WTC11 (cell line): ENCODE results near the gene RUFY3. TPM values are rescaled to one million over a fixed set of nuclear protein-coding genes. Genes with fewer than 3 reads are reported as not detected.

ENCODE experiments used
- ATAC-seq: fragments of 200-7000 bp; cut with Tn5 transposase; 2 replicates; pipeline ENCODE4 v1.10.0; 2021; ENCODE audit warnings: mild to moderate bottlenecking, moderate library complexity
- CTCF ChIA-PET: fragments of 300-600 bp; sonication (Branson Sonifier 250); formaldehyde crosslinking; loops from one replicate; lab custom pipeline; 2021; ENCODE audit warnings: antibody characterized with exemption; lab: Charles Lee
- POLR2A ChIA-PET: fragments of 350-600 bp; sonication (Branson Sonifier 250); formaldehyde crosslinking; loops from one replicate; lab custom pipeline; 2021; ENCODE audit warnings: antibody characterized with exemption; lab: Charles Lee
- DNase-seq: peaks from one replicate; pipeline ENCODE4 v3.0.0; 2021; ENCODE audit warnings: low spot score
- H3K27ac Mint-ChIP-seq: 2 replicates; pipeline ENCODE4 v1.8.0; 2021; ENCODE audit warnings: mixed read lengths
- H3K27me3 Mint-ChIP-seq: 2 replicates; pipeline ENCODE4 v1.8.0; 2021; ENCODE audit warnings: low read depth, mild to moderate bottlenecking, moderate library complexity, mixed read lengths
- H3K36me3 Mint-ChIP-seq: 2 replicates; pipeline ENCODE4 v1.8.0; 2021; ENCODE audit warnings: mixed read lengths
- H3K4me1 Mint-ChIP-seq: 2 replicates; pipeline ENCODE4 v1.8.0; 2022; ENCODE audit warnings: mixed read lengths
- H3K4me3 Mint-ChIP-seq: 2 replicates; pipeline ENCODE4 v1.8.0; 2021; ENCODE audit warnings: mild to moderate bottlenecking, moderate library complexity, mixed read lengths
- H3K9me3 Mint-ChIP-seq: 2 replicates; pipeline ENCODE4 v1.8.0; 2021; ENCODE audit warnings: mixed read lengths
- AFF4 ChIP-seq: sonication (generic); formaldehyde crosslinking; IDR thresholded peaks from 2 replicates; pipeline ENCODE4 v1.8.1; 2023; ENCODE audit warnings: mild to moderate bottlenecking, missing genetic modification reagents, borderline replicate concordance
- ARID4B ChIP-seq: sonication (generic); formaldehyde crosslinking; IDR thresholded peaks from 2 replicates; pipeline ENCODE4 v1.8.0; 2023; ENCODE audit warnings: missing genetic modification reagents, mild to moderate bottlenecking, borderline replicate concordance
- ATF2 ChIP-seq: sonication (generic); formaldehyde crosslinking; IDR thresholded peaks from 2 replicates; pipeline ENCODE4 v1.8.1; 2022; ENCODE audit warnings: low read depth, missing genetic modification reagents, borderline replicate concordance
- CBFB ChIP-seq: sonication (generic); formaldehyde crosslinking; IDR thresholded peaks from 2 replicates; pipeline ENCODE4 v1.8.1; 2022; ENCODE audit warnings: mild to moderate bottlenecking, low read depth, missing genetic modification reagents
- GABPB1 ChIP-seq: sonication (generic); formaldehyde crosslinking; IDR thresholded peaks from 2 replicates; pipeline ENCODE4 v1.8.1; 2023; ENCODE audit warnings: mild to moderate bottlenecking, missing genetic modification reagents
- GTF2I ChIP-seq: fragments of 250-450 bp; sonication (Bioruptor Pico); conservative IDR thresholded peaks from 2 replicates; pipeline ENCODE4 v1.4.0; 2021; ENCODE audit warnings: mild to moderate bottlenecking
- HMGA2 ChIP-seq: fragments of 250-450 bp; sonication (Bioruptor Pico); IDR thresholded peaks from 2 replicates; pipeline ENCODE4 v1.4.0; 2021; ENCODE audit warnings: mild to moderate bottlenecking, moderate library complexity
- HMGXB4 ChIP-seq: sonication (generic); formaldehyde crosslinking; IDR thresholded peaks from 2 replicates; pipeline ENCODE4 v1.8.1; 2023; ENCODE audit warnings: mild to moderate bottlenecking, moderate library complexity, missing genetic modification reagents
- JAZF1 ChIP-seq: fragments of 250-450 bp; sonication (Bioruptor Pico); IDR thresholded peaks from 2 replicates; pipeline ENCODE4 v1.9.0; 2021; ENCODE audit warnings: moderate library complexity, mild to moderate bottlenecking, inconsistent platforms
- KAT7 ChIP-seq: sonication (generic); formaldehyde crosslinking; IDR thresholded peaks from 2 replicates; pipeline ENCODE4 v1.8.1; 2023; ENCODE audit warnings: missing genetic modification reagents, mild to moderate bottlenecking, borderline replicate concordance
- MXD4 ChIP-seq: fragments of 250-450 bp; sonication (Bioruptor Pico); IDR thresholded peaks from 2 replicates; pipeline ENCODE4 v1.8.0; 2021; ENCODE audit warnings: mild to moderate bottlenecking, moderate library complexity, borderline replicate concordance
- MYBL2 ChIP-seq: sonication (generic); formaldehyde crosslinking; IDR thresholded peaks from 2 replicates; pipeline ENCODE4 v1.8.1; 2023; ENCODE audit warnings: mild to moderate bottlenecking, moderate library complexity, missing genetic modification reagents
- OVOL2 ChIP-seq: fragments of 250-450 bp; sonication (Bioruptor Pico); IDR thresholded peaks from 2 replicates; pipeline ENCODE4 v1.9.0; 2021; ENCODE audit warnings: mild to moderate bottlenecking, borderline replicate concordance
- PRRX2 ChIP-seq: fragments of 250-450 bp; sonication (Bioruptor Pico); IDR thresholded peaks from 2 replicates; pipeline ENCODE4 v1.8.0; 2021; ENCODE audit warnings: mild to moderate bottlenecking
- SOX15 ChIP-seq: fragments of 250-450 bp; sonication (Bioruptor Pico); IDR thresholded peaks from 2 replicates; pipeline ENCODE4 v1.9.0; 2021; ENCODE audit warnings: mild to moderate bottlenecking
- ZBTB21 ChIP-seq: sonication (generic); formaldehyde crosslinking; IDR thresholded peaks from 2 replicates; pipeline ENCODE4 v1.8.1; 2023; ENCODE audit warnings: mild to moderate bottlenecking, missing genetic modification reagents, borderline replicate concordance
- ZNF396 ChIP-seq: fragments of 250-450 bp; sonication (Bioruptor Pico); IDR thresholded peaks from 2 replicates; pipeline ENCODE4 v1.8.0; 2021; ENCODE audit warnings: mild to moderate bottlenecking, moderate library complexity, borderline replicate concordance
- ZSCAN18 ChIP-seq: fragments of 250-450 bp; sonication (Bioruptor Pico); IDR thresholded peaks from 2 replicates; pipeline ENCODE4 v2.1.2; 2022; ENCODE audit warnings: mild to moderate bottlenecking, moderate library complexity
- total RNA-seq: library from RNA; stranded (reverse); gene quantifications from 3 replicates; pipeline ENCODE4 v1.2.3, GENCODE V29; 2021

The RUFY3 gene
- total RNA-seq, 1 experiment from 2014 or later, result 49.0 TPM

- H3K4me3 Mint-ChIP-seq, result no peak overlapping the region
- H3K4me1 Mint-ChIP-seq, result no peaks in the 10 kb centered on the region
- ChIA-PET POLR2A (no interaction called here), CTCF (no interaction called here)
- no peaks in the 10 kb centered on the region for H3K9me3 Mint-ChIP-seq
- peaks cover 22% of the 10 kb centered on the region for H3K36me3 Mint-ChIP-seq
- no peaks in the 10 kb centered on the region for H3K27me3 Mint-ChIP-seq
- no peak overlapping the region for H3K27ac Mint-ChIP-seq
- TF ChIP-seq ATF2 (no peak), ZNF396 (CRISPR knock-in tag) (no peak), ARID4B (no peak), AFF4 (CRISPR knock-in tag) (no peak), GTF2I (no peak), CBFB (CRISPR knock-in tag) (no peak), HMGA2 (CRISPR knock-in tag) (no peak), OVOL2 (CRISPR knock-in tag) (no peak), GABPB1 (CRISPR knock-in tag) (no peak), PRRX2 (CRISPR knock-in tag) (no peak), JAZF1 (CRISPR knock-in tag) (no peak)
- ATAC-seq (no peak), DNase-seq (no peak)
Measured at GRCh38 chr4:70765368-70765767, 43.6 kb downstream of the RUFY3 start.

GRCh38 chr4:70768301-70768948 lies 46.7 kb downstream of the RUFY3 start:
- H3K27me3 Mint-ChIP-seq, result no peaks in the 10 kb centered on the region
- no peak for ATAC-seq
- H3K4me3 Mint-ChIP-seq, result no peak overlapping the region
- ChIA-PET POLR2A (no interaction called here), CTCF (no interaction called here)
- H3K9me3 Mint-ChIP-seq, result no peaks in the 10 kb centered on the region
- H3K4me1 Mint-ChIP-seq, result no peaks in the 10 kb centered on the region
- H3K27ac Mint-ChIP-seq, result no peak overlapping the region
- H3K36me3 Mint-ChIP-seq, result peaks cover 26% of the 10 kb centered on the region
- no peak for DNase-seq
- TF ChIP-seq HMGXB4 (CRISPR knock-in tag) (no peak), MYBL2 (CRISPR knock-in tag) (no peak), ZNF396 (CRISPR knock-in tag) (no peak), MXD4 (CRISPR knock-in tag) (no peak), ZBTB21 (CRISPR knock-in tag) (no peak), KAT7 (no peak), ZSCAN18 (CRISPR knock-in tag) (no peak), SOX15 (no peak)
